Naive thymus-derived CD8-positive, alpha-beta T cell (primary cell): Measurements from ENCODE around the gene LRFN2. TPM values are rescaled to one million over a fixed set of nuclear protein-coding genes. Genes with fewer than 3 reads are reported as not detected.

ENCODE experiments used
- ATAC-seq, 2 donors: fragments of 150-1000 bp; cut with Tn5 transposase in 1 of 2; sonication (Bioruptor Pico), chemical (Tn5 transposase) in 1 of 2; 1 replicate in 1 of 2; 2 replicates in 1 of 2; pipeline ENCODE4 v1.10.0; 2021; ENCODE audit warnings: mild to moderate bottlenecking in 2 of 2, moderate library complexity in 2 of 2
- POLR2A ChIA-PET: fragments of 350-600 bp; sonication (Branson Sonifier 250); formaldehyde crosslinking; loops from one replicate; lab custom pipeline; 2021; ENCODE audit warnings: antibody characterized with exemption; lab: Charles Lee
- DNase-seq, 10 donors: peaks; one replicate each; pipeline versions ENCODE4 v3.0.0 to v3.0.0-alpha.2; 2020 to 2022
- H3K27ac Mint-ChIP-seq, 10 donors: one replicate each; pipeline ENCODE4 v1.8.0; 2020 to 2022; ENCODE audit warnings: mild to moderate bottlenecking in 10 of 10, mixed read lengths in 10 of 10, moderate library complexity in 4 of 10, inconsistent platforms in 1 of 10
- H3K27me3 Mint-ChIP-seq, 5 donors: one replicate each; pipeline ENCODE4 v1.8.0; 2021 to 2022; ENCODE audit warnings: mixed read lengths in 5 of 5
- H3K36me3 Mint-ChIP-seq, 3 donors: one replicate each; pipeline ENCODE4 v1.8.0; 2020 to 2022; ENCODE audit warnings: mixed read lengths in 3 of 3, mild to moderate bottlenecking in 2 of 3, inconsistent platforms in 1 of 3
- H3K4me1 Mint-ChIP-seq, 4 donors: one replicate each; pipeline ENCODE4 v1.8.0; 2021 to 2022; ENCODE audit warnings: mixed read lengths in 4 of 4
- H3K4me3 Mint-ChIP-seq, 10 donors: one replicate each; pipeline ENCODE4 v1.8.0; 2020 to 2022; ENCODE audit warnings: mild to moderate bottlenecking in 10 of 10, mixed read lengths in 10 of 10, moderate library complexity in 6 of 10, inconsistent platforms in 1 of 10
- H3K9me3 Mint-ChIP-seq, 9 donors: one replicate each; pipeline ENCODE4 v1.8.0; 2020 to 2022; ENCODE audit warnings: mixed read lengths in 9 of 9, mild to moderate bottlenecking in 3 of 9, inconsistent platforms in 1 of 9, moderate library complexity in 1 of 9
- polyA plus RNA-seq, 3 donors: library from polyadenylated mRNA; unstranded; fragments of 300-500 nt; fragmentation: Illumina TruSeq; gene quantifications; one replicate each; pipeline ENCODE4 v1.2.3, GENCODE V29; 2021
- total RNA-seq, 8 experiments: library from RNA in 2 of 8; stranded (reverse) in 2 of 8; gene quantifications; one replicate each; pipeline ENCODE4 v1.2.3 and lab custom pipeline; 2021 to 2026

The LRFN2 gene
- total and polyA plus RNA-seq, 5 experiments from 2014 or later: 0.09 to 0.25 TPM; not detected in 3

- no peak overlapping the region for H3K27ac Mint-ChIP-seq
- H3K36me3 Mint-ChIP-seq: no peaks in the 10 kb centered on the region
- POLR2A ChIA-PET: no interaction called here
- H3K4me3 Mint-ChIP-seq: no peak overlapping the region
- DNase-seq (no peak), ATAC-seq (no peak)
- no peaks in the 10 kb centered on the region for H3K9me3 Mint-ChIP-seq
- H3K4me1 Mint-ChIP-seq: peaks cover 0 to 9% (median 0%) of the 10 kb centered on the region in 4 donors
- peaks cover 0 to 17% (median 11%) of the 10 kb centered on the region in 5 donors for H3K27me3 Mint-ChIP-seq
Measured at GRCh38 chr6:40521496-40521895, 65.7 kb downstream of the LRFN2 start.

- H3K36me3 Mint-ChIP-seq: no peaks in the 10 kb centered on the region
- DNase-seq (no peak), ATAC-seq (no peak)
- H3K27me3 Mint-ChIP-seq: peaks cover 0 to 17% (median 11%) of the 10 kb centered on the region in 5 donors
- H3K9me3 Mint-ChIP-seq: no peaks in the 10 kb centered on the region
- no peak overlapping the region for H3K4me3 Mint-ChIP-seq
- H3K4me1 Mint-ChIP-seq: peaks cover 0 to 9% (median 0%) of the 10 kb centered on the region in 4 donors
- POLR2A ChIA-PET: no interaction called here
- no peak overlapping the region for H3K27ac Mint-ChIP-seq
Measured at GRCh38 chr6:40520678-40521077, 66.5 kb downstream of the LRFN2 start.

DNA sequence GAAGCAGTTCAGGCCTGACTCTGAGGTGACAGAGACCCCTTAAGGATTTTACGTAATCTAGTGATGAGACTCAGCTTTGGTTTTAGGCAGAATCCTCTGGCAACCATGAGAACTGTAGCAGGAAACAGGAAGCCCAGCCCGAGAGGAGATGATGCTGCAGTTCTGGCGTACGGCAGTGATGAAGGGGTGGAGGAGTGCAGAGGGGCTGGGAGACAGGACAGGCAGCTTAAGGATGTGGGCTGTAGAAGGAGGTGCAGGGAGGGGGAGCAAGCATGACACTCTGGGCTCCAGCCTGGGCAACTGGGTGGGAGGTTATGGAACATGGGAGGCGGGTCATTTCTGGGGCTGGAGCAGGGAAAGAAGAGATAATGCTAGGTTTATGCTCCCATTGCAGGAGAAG lies 67.1 kb downstream of the LRFN2 start:
- H3K36me3 Mint-ChIP-seq: no peaks in the 10 kb centered on the region

DNA sequence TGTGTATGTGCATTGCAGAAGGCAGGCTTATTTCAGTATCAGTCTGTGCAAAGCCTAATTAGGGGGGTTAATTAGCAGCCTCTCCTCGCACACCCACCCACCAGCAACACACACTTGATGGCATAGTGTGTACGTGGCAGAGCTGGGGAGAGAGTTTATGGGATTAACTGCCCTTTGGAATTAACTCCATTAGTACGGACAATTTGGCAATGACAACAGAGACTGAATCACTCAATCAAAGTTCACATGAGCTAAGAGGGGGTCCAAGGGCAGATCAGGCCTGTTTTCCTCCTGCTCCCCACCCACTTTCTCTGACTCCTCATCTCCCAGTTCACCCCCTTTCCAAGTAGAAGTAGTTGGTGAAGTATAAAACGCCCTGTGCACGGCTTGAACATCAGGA lies 69.5 kb downstream of the LRFN2 start:
- H3K4me1 Mint-ChIP-seq: peaks cover 0 to 9% (median 0%) of the 10 kb centered on the region in 4 donors
- POLR2A ChIA-PET: no interaction called here
- DNase-seq: no peak
- no peak overlapping the region for H3K27ac Mint-ChIP-seq
- ATAC-seq: no peak
- H3K9me3 Mint-ChIP-seq: no peaks in the 10 kb centered on the region
- no peak overlapping the region for H3K4me3 Mint-ChIP-seq
- peaks cover 0 to 24% (median 11%) of the 10 kb centered on the region in 5 donors for H3K27me3 Mint-ChIP-seq
- no peaks in the 10 kb centered on the region for H3K36me3 Mint-ChIP-seq

More for the DNA sequence above, 67.1 kb downstream of the LRFN2 start:
- Mint-ChIP-seq H3K27ac (no peak overlapping the region), H3K4me3 (no peak overlapping the region), H3K27me3 (peaks cover 0 to 17% (median 11%) of the 10 kb centered on the region in 5 donors), H3K4me1 (peaks cover 0 to 9% (median 0%) of the 10 kb centered on the region in 4 donors), H3K9me3 (no peaks in the 10 kb centered on the region)
- POLR2A ChIA-PET: no interaction called here
- DNase-seq (no peak), ATAC-seq (no peak)

GRCh38 chr6:40516429-40516828 lies 70.7 kb downstream of the LRFN2 start:
- no peaks in the 10 kb centered on the region for H3K36me3 Mint-ChIP-seq
- H3K27me3 Mint-ChIP-seq: peaks cover 0 to 24% (median 11%) of the 10 kb centered on the region in 5 donors
- DNase-seq (peak in 1 of 10 donors; percentile 50), ATAC-seq (no peak)
- POLR2A ChIA-PET: no interaction called here
- no peaks in the 10 kb centered on the region for H3K9me3 Mint-ChIP-seq
- H3K4me1 Mint-ChIP-seq: peaks cover 0 to 9% (median 0%) of the 10 kb centered on the region in 4 donors
- no peak overlapping the region for H3K27ac Mint-ChIP-seq
- no peak overlapping the region for H3K4me3 Mint-ChIP-seq

- DNase-seq (peak in 1 of 10 donors; percentile 11), ATAC-seq (no peak)
- no peak overlapping the region for H3K4me3 Mint-ChIP-seq
- POLR2A ChIA-PET: no interaction called here
- no peaks in the 10 kb centered on the region for H3K36me3 Mint-ChIP-seq
- H3K27ac Mint-ChIP-seq: no peak overlapping the region
- H3K9me3 Mint-ChIP-seq: no peaks in the 10 kb centered on the region
- H3K27me3 Mint-ChIP-seq: peaks cover 0 to 6% (median 0%) of the 10 kb centered on the region in 5 donors
- no peaks in the 10 kb centered on the region for H3K4me1 Mint-ChIP-seq
Measured at GRCh38 chr6:40512340-40512739, 74.8 kb downstream of the LRFN2 start.

DNA sequence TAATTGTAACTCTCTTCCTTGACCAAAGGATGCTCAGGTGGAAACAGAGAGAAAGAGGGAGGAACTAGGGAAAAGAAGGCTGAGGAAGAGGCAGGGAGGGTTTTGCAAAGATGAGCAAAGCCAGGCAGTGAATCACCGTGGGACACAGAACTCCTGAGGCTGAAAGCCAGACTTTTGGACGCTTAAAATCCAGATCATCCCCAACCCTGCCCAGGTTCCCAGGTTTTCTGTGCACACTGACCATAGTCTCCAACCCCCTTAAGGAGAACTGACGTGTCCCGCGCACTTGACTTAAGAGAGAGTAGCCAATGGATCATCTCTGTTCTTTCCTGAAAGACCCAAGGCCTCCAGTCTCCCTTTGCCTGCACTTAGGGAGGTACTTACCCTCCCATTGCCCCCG lies 75.3 kb downstream of the LRFN2 start:
- ATAC-seq (no peak), DNase-seq (no peak)
- no peaks in the 10 kb centered on the region for H3K9me3 Mint-ChIP-seq
- H3K4me1 Mint-ChIP-seq: no peaks in the 10 kb centered on the region
- peaks cover 0 to 6% (median 0%) of the 10 kb centered on the region in 5 donors for H3K27me3 Mint-ChIP-seq
- H3K36me3 Mint-ChIP-seq: no peaks in the 10 kb centered on the region
- no peak overlapping the region for H3K4me3 Mint-ChIP-seq
- H3K27ac Mint-ChIP-seq: no peak overlapping the region
- POLR2A ChIA-PET: no interaction called here

GRCh38 chr6:40510442-40510841 lies 76.7 kb downstream of the LRFN2 start:
- peak in 1 of 10 donors; percentile 28 for DNase-seq
- H3K9me3 Mint-ChIP-seq: no peaks in the 10 kb centered on the region
- H3K4me3 Mint-ChIP-seq: no peak overlapping the region
- H3K27me3 Mint-ChIP-seq: peaks cover 0 to 6% (median 0%) of the 10 kb centered on the region in 5 donors
- no peak for ATAC-seq
- no peaks in the 10 kb centered on the region for H3K36me3 Mint-ChIP-seq
- POLR2A ChIA-PET: no interaction called here
- H3K27ac Mint-ChIP-seq: no peak overlapping the region
- no peaks in the 10 kb centered on the region for H3K4me1 Mint-ChIP-seq

- Mint-ChIP-seq H3K9me3 (no peaks in the 10 kb centered on the region), H3K4me1 (no peaks in the 10 kb centered on the region), H3K27ac (no peak overlapping the region), H3K36me3 (no peaks in the 10 kb centered on the region), H3K4me3 (no peak overlapping the region), H3K27me3 (peaks cover 0 to 6% (median 0%) of the 10 kb centered on the region in 5 donors)
- ATAC-seq (no peak), DNase-seq (peak in 1 of 10 donors; percentile 44)
- POLR2A ChIA-PET: no interaction called here
Measured at GRCh38 chr6:40509716-40510260, 77.4 kb downstream of the LRFN2 start.

DNA sequence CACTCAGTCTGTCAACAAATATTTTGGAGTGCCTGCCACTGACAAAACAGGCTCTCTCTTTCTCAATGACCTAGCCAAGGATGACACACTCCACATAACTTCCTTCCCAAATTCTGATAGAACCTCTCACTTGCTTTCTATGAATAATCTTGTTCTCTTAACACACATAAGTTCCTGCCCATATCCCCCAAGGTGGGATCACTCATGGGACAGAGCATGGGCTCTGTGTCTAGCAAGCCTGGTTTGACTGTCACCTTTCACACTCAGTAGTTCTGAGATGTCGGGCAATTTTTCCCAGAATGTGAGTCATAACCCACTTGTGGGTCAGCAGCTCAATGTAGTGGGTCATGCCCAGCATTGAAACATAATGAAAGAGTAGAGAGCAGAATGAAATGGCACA lies 78.1 kb downstream of the LRFN2 start:
- Mint-ChIP-seq H3K36me3 (no peaks in the 10 kb centered on the region), H3K4me1 (no peaks in the 10 kb centered on the region), H3K27ac (no peak overlapping the region), H3K4me3 (no peak overlapping the region), H3K9me3 (no peaks in the 10 kb centered on the region), H3K27me3 (peaks cover 0 to 6% (median 0%) of the 10 kb centered on the region in 5 donors)
- DNase-seq (peak in 1 of 10 donors; percentile 30), ATAC-seq (no peak)
- POLR2A ChIA-PET: no interaction called here

DNA sequence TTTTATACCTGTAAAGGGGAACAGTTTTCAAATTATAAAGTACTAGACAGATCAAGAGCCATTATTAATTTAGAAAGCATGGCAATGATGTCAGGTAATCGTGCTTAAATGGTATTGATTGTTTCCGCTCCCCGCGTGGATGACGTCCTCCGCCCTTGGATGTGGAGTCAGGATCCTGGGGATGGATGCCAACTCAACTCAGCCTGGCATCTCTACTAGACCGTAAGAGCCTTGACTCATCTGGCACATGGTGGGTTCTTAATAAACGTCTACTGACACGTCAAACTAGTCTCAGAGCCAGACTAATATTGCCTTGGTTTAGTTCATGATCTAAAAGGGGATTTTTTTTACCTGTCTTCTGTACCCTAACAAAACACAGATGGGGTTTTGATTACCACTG lies 80.2 kb downstream of the LRFN2 start:
- peak in 1 of 10 donors; percentile 38 for DNase-seq
- no peak overlapping the region for H3K4me3 Mint-ChIP-seq
- no peak for ATAC-seq
- H3K9me3 Mint-ChIP-seq: no peaks in the 10 kb centered on the region
- H3K27ac Mint-ChIP-seq: no peak overlapping the region
- H3K27me3 Mint-ChIP-seq: peaks cover 0 to 12% (median 0%) of the 10 kb centered on the region in 5 donors
- H3K36me3 Mint-ChIP-seq: no peaks in the 10 kb centered on the region
- POLR2A ChIA-PET: no interaction called here
- H3K4me1 Mint-ChIP-seq: no peaks in the 10 kb centered on the region

GRCh38 chr6:40505191-40505810 lies 81.9 kb downstream of the LRFN2 start:
- POLR2A ChIA-PET: no interaction called here
- ATAC-seq (no peak), DNase-seq (no peak)
- no peaks in the 10 kb centered on the region for H3K4me1 Mint-ChIP-seq
- H3K27ac Mint-ChIP-seq: no peak overlapping the region
- no peaks in the 10 kb centered on the region for H3K36me3 Mint-ChIP-seq
- no peaks in the 10 kb centered on the region for H3K9me3 Mint-ChIP-seq
- H3K27me3 Mint-ChIP-seq: peaks cover 0 to 12% (median 0%) of the 10 kb centered on the region in 5 donors
- H3K4me3 Mint-ChIP-seq: no peak overlapping the region

DNA sequence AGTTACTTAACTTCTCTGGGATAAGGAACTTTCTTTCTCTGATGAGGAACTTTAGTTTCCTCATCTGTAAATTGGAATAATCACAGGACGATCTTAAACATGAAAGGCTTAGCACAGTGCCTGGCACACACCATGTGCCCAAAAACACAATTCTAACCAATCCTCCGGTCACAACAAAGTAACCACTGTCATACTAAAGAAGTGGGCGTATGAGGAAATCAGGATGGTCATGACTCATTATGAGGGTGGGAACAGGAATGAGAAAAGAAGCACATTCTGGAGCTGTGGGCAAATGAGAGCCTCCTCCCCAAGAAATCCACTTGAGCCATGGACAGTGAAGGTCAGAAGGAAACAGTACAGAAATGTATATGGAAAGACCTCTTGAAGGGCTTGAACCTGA lies 82.9 kb downstream of the LRFN2 start:
- Mint-ChIP-seq H3K27ac (no peak overlapping the region), H3K4me1 (no peaks in the 10 kb centered on the region), H3K27me3 (peaks cover 0 to 12% (median 0%) of the 10 kb centered on the region in 5 donors), H3K36me3 (no peaks in the 10 kb centered on the region), H3K9me3 (no peaks in the 10 kb centered on the region), H3K4me3 (no peak overlapping the region)
- ATAC-seq: no peak
- POLR2A ChIA-PET: no interaction called here
- DNase-seq: peak in 1 of 10 donors; percentile 16
